T-cell (primary cell): Measurements from ENCODE around the gene LIMS1. TPM values are rescaled to one million over a fixed set of nuclear protein-coding genes. Genes with fewer than 3 reads are reported as not detected.
A peak's percentile ranks its signal among the peaks of the same experiment; 100 is the strongest.

Experiments
- ATAC-seq, 4 experiments: fragments of 200-7000 bp in 3 of 4; fragments of 150-1000 bp in 1 of 4; cut with Tn5 transposase; replicated peaks in 1 of 4; 1 replicate in 3 of 4; 2 replicates in 1 of 4; pipeline ENCODE4 v1.10.0; 2021; ENCODE audit warnings: moderate library complexity in 3 of 4, mild to moderate bottlenecking in 2 of 4, moderate number of reproducible peaks in 1 of 4
- CTCF ChIA-PET, 2 donors: fragments of 300-600 bp; sonication (Branson Sonifier 250); formaldehyde crosslinking; loops; one replicate each; lab custom pipeline; 2022; ENCODE audit warnings: antibody characterized with exemption in 2 of 2; lab: Charles Lee
- POLR2A ChIA-PET, 2 donors: fragments of 300-600 bp; sonication (Branson Sonifier 250); formaldehyde crosslinking; loops; one replicate each; lab custom pipeline; 2022; ENCODE audit warnings: antibody characterized with exemption in 2 of 2; lab: Charles Lee
- DNase-seq, 35 experiments: peaks; one replicate each; pipeline versions ENCODE4 v3.0.0 to v3.0.0-alpha.2; 2013 to 2023
- H3K27ac ChIP-seq: one replicate; pipeline ENCODE4 v1.5.1; 2013; ENCODE audit warnings: low read length
- H3K27me3 ChIP-seq, 2 experiments: replicated peaks in 1 of 2; 1 replicate in 1 of 2; 2 replicates in 1 of 2; pipeline versions ENCODE4 v1.6.1 to v1.7.0; 2013; ENCODE audit warnings: low read length in 1 of 2, mixed read lengths in 1 of 2; ENCODE audit not compliant: control insufficient read depth in 2 of 2, insufficient read depth in 2 of 2; ENCODE audit errors: extremely low read depth in 1 of 2
- H3K36me3 ChIP-seq, 2 donors: 1 replicate in 1 of 2; 2 replicates in 1 of 2; pipeline versions ENCODE4 v1.6.1 to v1.7.0; 2013; ENCODE audit warnings: low read length in 1 of 2; ENCODE audit not compliant: control insufficient read depth in 2 of 2, insufficient read depth in 1 of 2; ENCODE audit errors: extremely low read depth in 1 of 2
- H3K4me1 ChIP-seq, 2 experiments: 1 replicate in 1 of 2; 2 replicates in 1 of 2; pipeline versions ENCODE4 v1.6.1 to v1.7.0; 2013; ENCODE audit warnings: low read length in 2 of 2, mixed read lengths in 1 of 2; ENCODE audit not compliant: insufficient read depth in 2 of 2, control insufficient read depth in 1 of 2; ENCODE audit errors: extremely low read depth in 1 of 2
- H3K4me3 ChIP-seq, 2 donors: 1 replicate in 1 of 2; 2 replicates in 1 of 2; pipeline versions ENCODE4 v1.5.1 to v1.7.0; 2013; ENCODE audit warnings: mild to moderate bottlenecking in 2 of 2, low read length in 1 of 2, moderate library complexity in 1 of 2; ENCODE audit not compliant: control insufficient read depth in 1 of 2; ENCODE audit errors: extremely low read depth in 1 of 2
- H3K9me3 ChIP-seq: 2 replicates; pipeline ENCODE4 v1.7.0; 2013
- H3K27ac Mint-ChIP-seq, 2 donors: one replicate each; pipeline ENCODE4 v1.8.0; 2020 to 2021; ENCODE audit warnings: mild to moderate bottlenecking in 2 of 2, mixed read lengths in 2 of 2
- H3K27me3 Mint-ChIP-seq, 2 donors: one replicate each; pipeline ENCODE4 v1.8.0; 2021 to 2022; ENCODE audit warnings: mixed read lengths in 2 of 2
- H3K36me3 Mint-ChIP-seq: one replicate; pipeline ENCODE4 v1.8.0; 2021; ENCODE audit warnings: mixed read lengths
- H3K4me1 Mint-ChIP-seq, 3 donors: one replicate each; pipeline ENCODE4 v1.8.0; 2020 to 2022; ENCODE audit warnings: mixed read lengths in 3 of 3, mild to moderate bottlenecking in 1 of 3
- H3K4me3 Mint-ChIP-seq, 3 donors: one replicate each; pipeline ENCODE4 v1.8.0; 2020 to 2022; ENCODE audit warnings: mild to moderate bottlenecking in 3 of 3, mixed read lengths in 3 of 3, moderate library complexity in 3 of 3
- H3K9me3 Mint-ChIP-seq, 3 donors: one replicate each; pipeline ENCODE4 v1.8.0; 2020 to 2022; ENCODE audit warnings: mixed read lengths in 3 of 3
- WGBS: methylation state at CpG from one replicate; pipeline ENCODE4 v1.1.5; 2013; ENCODE audit warnings: missing lambda C conversion rate; ENCODE audit not compliant: insufficient coverage; 5-methylcytosine and 5-hydroxymethylcytosine counted together
- total RNA-seq, 35 experiments: library from RNA in 6 of 35; stranded (reverse) in 6 of 35; fragments of 120-200 nt in 1 of 35; gene quantifications; one replicate each; pipeline versions ENCODE4 v1.2.1 to v1.2.4 and lab custom pipeline; 2013 to 2026

The LIMS1 gene
- total RNA-seq, 5 donors from 2014 or later (not counting 1 experiment from before 2014, with no cell fraction given), result 55.5 to 82.8 (median 56.9) TPM

DNA sequence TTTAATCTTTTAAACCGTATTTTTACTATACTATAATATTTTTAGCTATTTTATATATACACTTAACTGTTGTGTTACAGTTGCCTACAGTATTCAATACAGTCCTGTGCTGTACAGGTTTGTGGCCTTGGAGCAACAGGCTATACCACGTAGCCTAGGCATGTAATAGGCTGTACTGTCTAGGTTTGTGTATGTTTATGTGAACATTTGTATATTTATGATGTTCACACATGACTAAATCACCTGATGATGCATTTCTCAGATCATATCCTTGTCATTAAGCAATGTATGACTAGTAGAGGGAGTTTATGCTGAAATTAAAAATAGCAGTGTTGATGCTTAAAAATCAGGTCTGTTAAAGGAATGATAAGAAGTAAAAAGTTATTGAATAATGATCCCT is 92.7 kb downstream of the LIMS1 start:
- peaks cover 24 to 38% of the 10 kb centered on the region in 2 experiments for H3K4me1 ChIP-seq
- peaks cover 18% of the 10 kb centered on the region for H3K36me3 Mint-ChIP-seq
- peaks cover 69 to 77% (median 76%) of the 10 kb centered on the region in 3 donors for H3K4me1 Mint-ChIP-seq
- no peak overlapping the region for H3K27ac Mint-ChIP-seq
- H3K27me3 ChIP-seq, result no peaks in the 10 kb centered on the region
- H3K9me3 ChIP-seq, result no peaks in the 10 kb centered on the region
- POLR2A ChIA-PET, result no interaction called here
- no CpG with 5 or more reads among the region's 2 CpGs for WGBS
- DNase-seq (no peak), ATAC-seq (no peak)
- H3K4me3 ChIP-seq, result no peak overlapping the region
- CTCF ChIA-PET, result interaction anchor here (1.2 to 2.4 kb wide), 2 partner anchors 9 kb away, joined by 3 to 12 read pairs; no protein-coding TSS in a partner anchor
- H3K4me3 Mint-ChIP-seq, result peak overlapping the region in 1 of 3 donors; percentile 21
- H3K27me3 Mint-ChIP-seq, result no peaks in the 10 kb centered on the region
- no peaks in the 10 kb centered on the region for H3K36me3 ChIP-seq
- peak overlapping the region; percentile 59 for H3K27ac ChIP-seq
- H3K9me3 Mint-ChIP-seq, result no peaks in the 10 kb centered on the region

DNA sequence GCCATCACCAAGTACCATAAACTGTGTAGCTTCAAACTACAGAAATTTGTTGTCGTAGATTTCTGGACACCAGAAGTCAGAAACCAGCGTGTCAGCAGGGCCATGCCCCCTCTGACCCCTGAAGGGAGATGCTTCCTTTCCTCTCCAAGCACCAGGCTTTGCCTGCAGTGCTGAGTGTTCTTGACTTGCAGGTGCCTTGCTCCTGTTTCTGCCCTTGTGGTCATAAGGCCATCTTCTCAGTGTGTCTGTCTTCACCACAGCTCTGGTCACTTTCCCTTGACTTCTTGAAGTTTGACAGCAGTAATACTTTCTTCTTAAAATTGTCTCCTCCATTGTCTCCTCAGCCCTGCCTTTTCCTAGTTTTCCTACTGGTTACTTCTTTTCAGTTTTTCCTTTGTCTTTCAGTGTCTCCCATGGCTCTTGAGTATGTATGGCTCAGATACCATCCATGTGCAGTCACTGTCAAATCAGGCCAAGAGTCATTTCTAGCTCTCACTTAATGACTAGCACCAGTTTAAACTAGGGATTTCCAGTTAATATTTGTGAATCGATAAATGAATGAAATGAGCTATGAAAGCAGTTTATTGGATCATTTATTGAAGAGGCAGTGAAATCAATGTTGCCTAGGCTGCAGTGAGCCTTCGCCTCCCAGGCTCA is 93.8 kb downstream of the LIMS1 start:
- CTCF ChIA-PET, result interaction anchor here (0.6 to 1.8 kb wide), 6 partner anchors 9 to 20 kb away, joined by 3 to 7 read pairs (median 3); no protein-coding TSS in a partner anchor
- peak overlapping the region; percentile 6 for H3K27ac ChIP-seq
- no peaks in the 10 kb centered on the region for H3K27me3 ChIP-seq
- H3K4me1 ChIP-seq, result peaks cover 18 to 39% of the 10 kb centered on the region in 2 experiments
- POLR2A ChIA-PET, result no interaction called here
- no peaks in the 10 kb centered on the region for H3K36me3 ChIP-seq
- 63% methylated on average over 2 of the region's 4 CpGs for WGBS
- no peak overlapping the region for H3K4me3 ChIP-seq
- DNase-seq (no peak), ATAC-seq (no peak)
- no peaks in the 10 kb centered on the region for H3K9me3 Mint-ChIP-seq
- no peaks in the 10 kb centered on the region for H3K27me3 Mint-ChIP-seq
- H3K4me3 Mint-ChIP-seq, result peak overlapping the region; percentile 21 to 30 (median 29)
- no peaks in the 10 kb centered on the region for H3K9me3 ChIP-seq
- H3K4me1 Mint-ChIP-seq, result peaks cover 78 to 81% (median 81%) of the 10 kb centered on the region in 3 donors
- peak overlapping the region; percentile 68 to 82 for H3K27ac Mint-ChIP-seq
- H3K36me3 Mint-ChIP-seq, result peaks cover 22% of the 10 kb centered on the region

DNA sequence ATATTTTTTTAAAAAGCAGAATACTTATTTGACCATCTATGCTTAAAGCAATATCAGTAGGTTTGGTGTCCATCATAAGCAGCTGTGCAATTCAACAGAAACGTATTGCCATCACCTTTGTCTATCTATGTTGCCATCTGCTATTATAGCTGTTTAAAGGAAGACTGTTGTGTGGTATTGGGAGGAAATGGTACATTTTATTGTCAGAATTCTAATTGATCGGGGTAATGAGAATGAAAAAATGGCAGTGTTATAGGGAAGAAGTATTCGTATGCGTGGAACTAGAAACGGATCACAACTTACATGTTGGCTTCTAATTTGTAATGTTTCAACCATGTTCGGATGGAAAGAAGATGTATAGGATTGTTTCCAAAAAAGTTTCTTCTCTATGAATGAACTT is 94.7 kb downstream of the LIMS1 start:
- no peaks in the 10 kb centered on the region for H3K27me3 Mint-ChIP-seq
- peaks cover 81% of the 10 kb centered on the region in 3 donors for H3K4me1 Mint-ChIP-seq
- WGBS, result 58% methylated on average over 4 of the region's 6 CpGs
- Histone ChIP-seq H3K36me3 (no peaks in the 10 kb centered on the region), H3K27ac (peak overlapping the region; percentile 65), H3K9me3 (no peaks in the 10 kb centered on the region), H3K4me1 (peaks cover 13 to 41% of the 10 kb centered on the region in 2 experiments), H3K4me3 (no peak overlapping the region), H3K27me3 (no peaks in the 10 kb centered on the region)
- DNase-seq (no peak), ATAC-seq (no peak)
- H3K9me3 Mint-ChIP-seq, result no peaks in the 10 kb centered on the region
- peaks cover 23% of the 10 kb centered on the region for H3K36me3 Mint-ChIP-seq
- H3K4me3 Mint-ChIP-seq, result peak overlapping the region; percentile 17 to 47 (median 30)
- ChIA-PET CTCF (interaction anchor here (0.6 to 1.8 kb wide), 10 partner anchors 8 to 112 kb away, joined by 3 to 7 read pairs (median 5); no protein-coding TSS in a partner anchor), POLR2A (interaction anchor here (0.5 to 1.4 kb wide), 5 partner anchors 8 to 179 kb away, joined by 3 to 9 read pairs (median 3); no protein-coding TSS in a partner anchor)
- H3K27ac Mint-ChIP-seq, result peak overlapping the region; percentile 68 to 82

DNA sequence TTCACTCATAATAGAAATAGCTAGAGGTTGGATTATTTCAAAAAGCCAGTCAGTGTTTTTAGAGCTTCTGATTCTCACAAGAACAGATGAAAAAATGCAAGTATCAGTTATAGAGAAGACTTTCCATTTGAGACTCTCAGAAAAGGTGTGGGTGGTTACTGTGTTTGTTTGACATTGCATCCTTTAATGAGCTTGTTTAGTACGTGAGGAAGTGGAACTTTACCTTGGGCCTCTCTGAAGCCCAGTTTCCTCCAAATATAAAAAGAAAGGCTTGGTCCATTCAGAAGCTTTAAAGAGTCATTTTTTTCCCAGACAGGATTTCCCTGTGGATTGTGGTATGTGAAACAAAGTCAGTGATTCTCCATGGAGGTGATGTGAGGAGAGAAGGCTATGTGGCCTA is 95.1 kb downstream of the LIMS1 start:
- no CpG with 5 or more reads among the region's 1 CpG for WGBS
- no peaks in the 10 kb centered on the region for H3K9me3 Mint-ChIP-seq
- ATAC-seq (peak in 3 of 4 experiments; percentile 59 to 66 (median 61)), DNase-seq (peak in 1 of 35 experiments; percentile 32)
- no peaks in the 10 kb centered on the region for H3K36me3 ChIP-seq
- H3K4me3 ChIP-seq, result no peak overlapping the region
- no peaks in the 10 kb centered on the region for H3K27me3 ChIP-seq
- peaks cover 13 to 41% of the 10 kb centered on the region in 2 experiments for H3K4me1 ChIP-seq
- peak overlapping the region; percentile 68 to 82 for H3K27ac Mint-ChIP-seq
- CTCF ChIA-PET, result interaction anchor here in 1 of 2 donors (0.7 to 1.8 kb wide), 8 partner anchors 8 to 111 kb away, joined by 3 to 7 read pairs (median 5); no protein-coding TSS in a partner anchor
- POLR2A ChIA-PET, result interaction anchor here (0.5 to 1.4 kb wide), 6 partner anchors 9 to 179 kb away, joined by 3 to 9 read pairs (median 4); no protein-coding TSS in a partner anchor
- peaks cover 23% of the 10 kb centered on the region for H3K36me3 Mint-ChIP-seq
- no peaks in the 10 kb centered on the region for H3K9me3 ChIP-seq
- H3K4me3 Mint-ChIP-seq, result peak overlapping the region; percentile 29 to 47 (median 30)
- peaks cover 81% of the 10 kb centered on the region in 3 donors for H3K4me1 Mint-ChIP-seq
- peak overlapping the region; percentile 65 for H3K27ac ChIP-seq
- H3K27me3 Mint-ChIP-seq, result no peaks in the 10 kb centered on the region

DNA sequence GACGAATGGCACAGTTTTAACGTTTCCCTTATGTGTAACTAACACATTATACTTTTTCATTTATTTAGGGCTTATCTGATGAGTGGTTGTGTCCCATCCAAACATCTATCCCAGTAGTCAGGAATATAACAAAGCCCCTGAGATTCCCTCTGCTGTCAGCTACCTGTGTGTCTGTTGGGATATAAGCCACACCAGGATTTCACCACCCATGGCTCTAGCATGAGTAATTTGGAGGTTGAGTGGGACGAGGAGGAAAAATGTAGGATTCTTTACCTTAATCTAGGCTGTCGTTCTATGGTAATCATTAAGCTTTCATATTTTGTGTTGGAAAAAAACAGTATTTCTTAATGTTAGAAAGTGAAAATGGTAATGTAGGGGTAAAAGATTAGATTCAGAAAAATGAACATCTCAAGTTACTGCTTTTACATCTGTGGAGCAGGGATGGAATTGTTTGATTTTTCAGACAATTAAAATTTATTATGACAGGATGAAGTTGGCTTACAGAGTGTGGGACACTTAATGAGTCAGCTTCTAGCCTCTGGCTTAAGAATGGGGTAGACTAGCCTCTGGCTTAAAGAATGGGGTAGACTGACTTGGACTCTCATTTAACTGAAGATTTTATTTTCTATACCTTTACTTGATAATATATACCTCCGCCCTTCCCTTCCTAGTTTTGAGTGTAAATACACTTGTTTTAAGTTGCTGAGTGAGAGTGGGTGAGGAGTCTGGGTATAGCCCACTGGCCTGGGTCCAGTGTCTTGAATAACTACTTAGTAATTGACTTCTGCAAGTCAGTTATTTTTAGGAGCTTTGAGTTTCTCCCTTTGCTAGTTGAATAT is 96.5 kb downstream of the LIMS1 start:
- no peaks in the 10 kb centered on the region for H3K36me3 ChIP-seq
- CTCF ChIA-PET, result interaction anchor here (0.5 to 1.5 kb wide), 4 partner anchors 8 to 33 kb away, joined by 3 to 5 read pairs (median 4); no protein-coding TSS in a partner anchor
- H3K4me3 Mint-ChIP-seq, result peak overlapping the region in 2 of 3 donors; percentile 18 to 30
- H3K9me3 ChIP-seq, result no peaks in the 10 kb centered on the region
- peaks cover 77 to 83% (median 81%) of the 10 kb centered on the region in 3 donors for H3K4me1 Mint-ChIP-seq
- H3K4me1 ChIP-seq, result peaks cover 13 to 34% of the 10 kb centered on the region in 2 experiments
- H3K27ac Mint-ChIP-seq, result peak overlapping the region; percentile 49 to 64
- no peak overlapping the region for H3K27ac ChIP-seq
- H3K27me3 ChIP-seq, result no peaks in the 10 kb centered on the region
- POLR2A ChIA-PET, result no interaction called here
- no peak overlapping the region for H3K4me3 ChIP-seq
- no peak for DNase-seq
- no peak for ATAC-seq
- H3K9me3 Mint-ChIP-seq, result no peaks in the 10 kb centered on the region
- peaks cover 20% of the 10 kb centered on the region for H3K36me3 Mint-ChIP-seq
- WGBS, result no CpG with 5 or more reads among the region's 5 CpGs
- H3K27me3 Mint-ChIP-seq, result no peaks in the 10 kb centered on the region
